ENCODE data around the gene ARVCF. TPM values are rescaled to one million over a fixed set of nuclear protein-coding genes. Genes with fewer than 3 reads are reported as not detected.

Gene ARVCF
- total RNA-seq, 3 donors from 2014 or later (not counting 1 experiment from before 2014, with no cell fraction given): 37.8 to 62.0 (median 38.7) TPM

- no peak for DNase-seq
- Histone ChIP-seq H3K27ac (ENCODE audit: low read length) (no peak overlapping the region), H3K9me3 (ENCODE audit: control insufficient read depth, insufficient read depth, low read length) (no peaks in the 10 kb centered on the region), H3K4me3 (ENCODE audit: low read length) (no peak overlapping the region), H3K4me1 (ENCODE audit: control insufficient read depth, insufficient read depth, low read length) (peaks cover 23% of the 10 kb centered on the region), H3K27me3 (ENCODE audit: control insufficient read depth, insufficient read depth, low read length) (no peaks in the 10 kb centered on the region), H3K36me3 (ENCODE audit: control insufficient read depth, insufficient read depth, low read length) (peaks cover 13% of the 10 kb centered on the region)
- H3K4me1 Mint-ChIP-seq: peaks cover 41 to 42% of the 10 kb centered on the region in 2 donors
- WGBS (ENCODE audit: insufficient coverage): 98% methylated on average over 14 of the region's 14 CpGs
- no peaks in the 10 kb centered on the region for H3K36me3 Mint-ChIP-seq
- H3K9me3 Mint-ChIP-seq: no peaks in the 10 kb centered on the region
- no peak overlapping the region for H3K27ac Mint-ChIP-seq
- no peaks in the 10 kb centered on the region for H3K27me3 Mint-ChIP-seq (ENCODE audit: low read depth in 2 of 2)
- no peak overlapping the region for H3K4me3 Mint-ChIP-seq
- intact Hi-C loops (cut with micrococcal nuclease): no loop called here
- ATAC-seq: no peak
- no peak for TF ChIP-seq CTCF (IDR thresholded peaks at IDR 0.05)
Observed at GRCh38 chr22:20033045-20033706, 16.6 kb upstream of the ARVCF start.

- Histone ChIP-seq H3K4me1 (ENCODE audit: control insufficient read depth, insufficient read depth, low read length) (peaks cover 23% of the 10 kb centered on the region), H3K27me3 (ENCODE audit: control insufficient read depth, insufficient read depth, low read length) (no peaks in the 10 kb centered on the region), H3K27ac (ENCODE audit: low read length) (peak overlapping the region; percentile 5), H3K4me3 (ENCODE audit: low read length) (no peak overlapping the region), H3K36me3 (ENCODE audit: control insufficient read depth, insufficient read depth, low read length) (peaks cover 12% of the 10 kb centered on the region), H3K9me3 (ENCODE audit: control insufficient read depth, insufficient read depth, low read length) (no peaks in the 10 kb centered on the region)
- Mint-ChIP-seq H3K27me3 (ENCODE audit: low read depth in 2 of 2) (no peaks in the 10 kb centered on the region), H3K4me1 (peaks cover 38 to 41% of the 10 kb centered on the region in 2 donors), H3K4me3 (no peak overlapping the region), H3K36me3 (no peaks in the 10 kb centered on the region), H3K9me3 (no peaks in the 10 kb centered on the region), H3K27ac (peak overlapping the region in 1 of 2 donors; percentile 43)
- intact Hi-C loops (cut with micrococcal nuclease): no loop called here
- DNase-seq: no peak
- no peak for TF ChIP-seq CTCF (IDR thresholded peaks at IDR 0.05)
- no peak for ATAC-seq
- 89% methylated on average over 7 of the region's 7 CpGs for WGBS (ENCODE audit: insufficient coverage)
Observed at GRCh38 chr22:20032407-20032991, 15.9 kb upstream of the ARVCF start.

- Histone ChIP-seq H3K36me3 (ENCODE audit: control insufficient read depth, insufficient read depth, low read length) (peaks cover 6% of the 10 kb centered on the region), H3K27me3 (ENCODE audit: control insufficient read depth, insufficient read depth, low read length) (no peaks in the 10 kb centered on the region), H3K9me3 (ENCODE audit: control insufficient read depth, insufficient read depth, low read length) (no peaks in the 10 kb centered on the region), H3K4me1 (ENCODE audit: control insufficient read depth, insufficient read depth, low read length) (peaks cover 23% of the 10 kb centered on the region), H3K4me3 (ENCODE audit: low read length) (no peak overlapping the region), H3K27ac (ENCODE audit: low read length) (no peak overlapping the region)
- Mint-ChIP-seq H3K27me3 (ENCODE audit: low read depth in 2 of 2) (no peaks in the 10 kb centered on the region), H3K4me3 (no peak overlapping the region), H3K9me3 (no peaks in the 10 kb centered on the region), H3K27ac (peak overlapping the region; percentile 40 to 43), H3K36me3 (no peaks in the 10 kb centered on the region), H3K4me1 (peaks cover 40 to 46% of the 10 kb centered on the region in 2 donors)
- intact Hi-C loops (cut with micrococcal nuclease): no loop called here
- no peak for ATAC-seq
- 76% methylated on average over 16 of the region's 16 CpGs for WGBS (ENCODE audit: insufficient coverage)
- DNase-seq: peak in 1 of 2 donors; percentile 60
- TF ChIP-seq CTCF (IDR thresholded peaks at IDR 0.05): no peak
Observed at GRCh38 chr22:20031732-20032406, 15.2 kb upstream of the ARVCF start.

Data from natural killer cell (primary cell).